Transverse colon (tissue), 4 donors: ENCODE data around the gene XPO6. TPM values are rescaled to one million over a fixed set of nuclear protein-coding genes. Genes with fewer than 3 reads are reported as not detected.

Experiments used
- DNase-seq: peaks from one replicate; pipeline ENCODE4 v3.0.0-alpha.2; 2019
- H3K27ac ChIP-seq, 4 donors: fragments of 200-600 bp; sonication (generic); 2 replicates each; pipeline ENCODE4 v1.5.1; 2016 to 2018; ENCODE audit warnings: inconsistent platforms in 4 of 4
- H3K27me3 ChIP-seq: fragments of 200-600 bp; sonication (generic); 2 replicates; pipeline ENCODE4 v1.5.1; 2017; ENCODE audit warnings: inconsistent platforms
- H3K36me3 ChIP-seq, 4 donors: fragments of 200-600 bp; sonication (generic); 2 replicates each; pipeline ENCODE4 v1.5.1; 2017 to 2019; ENCODE audit warnings: inconsistent platforms in 4 of 4
- H3K4me1 ChIP-seq, 4 donors: fragments of 200-600 bp; sonication (generic); 2 replicates each; pipeline ENCODE4 v1.5.1; 2017 to 2020; ENCODE audit warnings: inconsistent platforms in 4 of 4
- H3K4me3 ChIP-seq, 4 donors: fragments of 200-600 bp; sonication (generic); 1 replicate in 1 of 4; 2 replicates in 3 of 4; pipeline versions ENCODE4 v1.5.1 to v1.6.1; 2017 to 2019; ENCODE audit warnings: inconsistent platforms in 4 of 4
- H3K9me3 ChIP-seq, 2 donors: fragments of 200-600 bp; sonication (generic); 2 replicates each; pipeline ENCODE4 v1.5.1; 2017 to 2019; ENCODE audit warnings: inconsistent platforms in 2 of 2
- EP300 ChIP-seq: sonication (generic); formaldehyde crosslinking; IDR thresholded peaks from one replicate; pipeline ENCODE4 v1.6.1; 2017; ENCODE audit warnings: antibody characterized with exemption, low read depth
- POLR2A ChIP-seq: fragments of 450-650 bp; IDR thresholded peaks from one replicate; pipeline ENCODE4 v1.6.1; 2016; ENCODE audit warnings: antibody characterized with exemption, mild to moderate bottlenecking, moderate library complexity
- POLR2AphosphoS5 ChIP-seq, 3 donors: sonication (generic); formaldehyde crosslinking; IDR thresholded peaks; one replicate each; pipeline ENCODE4 v1.6.1; 2016; ENCODE audit warnings: antibody characterized with exemption in 3 of 3
- WGBS, 2 donors: methylation state at CpG; one replicate each; pipeline ENCODE4 v1.1.5; 2018; ENCODE audit warnings: low coverage in 1 of 2; 5-methylcytosine and 5-hydroxymethylcytosine counted together
- in situ Hi-C, 4 donors: fragments of 200-750 bp; cut with MboI; loops; one replicate each; pipeline versions ENCODE4 v1.15.0 to v1.15.1; 2017; ENCODE audit warnings: low sequenced_read_pairs in 3 of 4, low pct_ligation_motif_present in 1 of 4, low pct_unique_long_range_greater_than_20kb in 1 of 4
- intact Hi-C: fragments of 100-400 bp; cut with DNase I; formaldehyde crosslinking; loops from one replicate; pipeline ENCODE4 v1.15.1; 2023; ENCODE audit warnings: low total_unique reads
- total RNA-seq, 4 donors: library from RNA; depleted of rRNA; stranded (reverse); fragments of >200 nt; gene quantifications; one replicate each; pipeline ENCODE4 v1.1.0, GENCODE V29; 2016
- TF ChIP-seq, protein P1 (sequence below), 5 experiments: fragments of 200-600 bp in 3 of 5; fragments of 450-650 bp in 2 of 5; sonication (generic) in 3 of 5; IDR thresholded peaks; 1 replicate in 2 of 5; 2 replicates in 3 of 5; pipeline ENCODE4 v1.5.1; 2016 to 2017; ENCODE audit warnings: antibody characterized with exemption in 5 of 5, inconsistent platforms in 3 of 5, mild to moderate bottlenecking in 2 of 5, moderate library complexity in 1 of 5

XPO6 gene
- total RNA-seq, 4 donors from 2014 or later: 140 to 254 (median 204) TPM

DNA sequence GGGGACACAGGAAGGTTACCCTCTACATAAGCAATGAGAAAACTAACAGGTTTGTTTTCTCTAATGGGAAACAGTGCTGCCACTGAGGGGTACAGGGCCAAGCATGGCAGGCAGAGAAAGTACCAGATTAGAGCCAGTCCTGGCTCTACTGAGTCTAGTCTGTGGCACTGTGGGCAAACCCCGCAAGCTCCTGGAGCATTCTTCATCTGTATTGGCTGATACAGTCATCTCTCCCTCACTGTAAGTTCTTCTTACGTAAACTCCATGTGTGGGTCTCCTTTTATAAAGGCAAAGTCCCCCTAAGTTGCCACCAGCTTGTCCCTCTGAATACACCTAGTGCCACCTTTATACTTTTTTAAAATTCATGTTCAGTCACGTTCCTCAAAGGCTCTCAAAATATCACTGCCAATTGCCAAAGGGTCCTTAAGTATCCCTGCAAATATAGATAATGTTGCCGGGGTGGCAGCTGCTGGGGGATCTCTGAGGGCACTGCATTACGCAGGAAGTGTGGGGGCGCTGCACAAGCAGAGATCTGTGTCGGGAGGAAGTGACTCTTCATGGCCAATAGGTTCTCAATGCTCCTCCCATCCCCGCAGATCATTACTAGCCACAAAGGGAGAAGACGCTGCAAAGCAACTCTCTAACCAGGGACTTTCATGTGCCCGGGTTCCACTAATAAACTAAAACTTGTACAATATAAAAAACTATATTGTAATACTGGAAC lies 18.8 kb downstream of the XPO6 start:
- in situ Hi-C loops: no loop called here

DNA sequence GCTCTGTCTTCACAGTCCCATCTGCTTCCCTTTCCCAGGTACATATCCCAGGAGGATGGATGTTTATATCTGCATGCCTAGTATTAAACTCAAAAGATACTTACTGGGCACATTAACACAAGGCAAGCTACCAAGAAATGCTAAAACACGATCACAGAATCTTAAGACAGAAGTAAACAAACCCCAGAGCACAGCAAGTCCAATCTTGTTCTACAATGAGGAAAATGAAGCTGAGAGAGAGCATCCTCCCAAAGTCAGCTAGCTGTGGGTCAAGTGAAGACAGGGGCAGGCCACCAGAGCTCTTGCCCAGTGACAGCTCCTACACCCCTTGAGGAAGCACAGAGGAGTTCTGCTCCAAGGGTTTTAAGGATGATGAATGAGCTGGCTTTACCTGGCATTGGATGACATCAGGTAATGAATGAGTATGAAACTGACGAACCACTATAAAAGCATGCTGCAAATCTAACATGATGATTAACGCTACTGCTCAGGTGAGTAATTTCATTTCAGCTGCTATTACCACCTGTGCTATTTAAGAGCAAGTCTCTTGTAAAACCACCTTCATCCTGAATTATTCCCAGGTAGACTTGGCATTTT lies 20.3 kb downstream of the XPO6 start:
- Histone ChIP-seq H3K36me3 (no peaks in the 10 kb centered on the region), H3K4me1 (peaks cover 0 to 61% (median 15%) of the 10 kb centered on the region in 4 donors), H3K27ac (no peak overlapping the region), H3K27me3 (no peaks in the 10 kb centered on the region), H3K9me3 (no peaks in the 10 kb centered on the region), H3K4me3 (no peak overlapping the region)
- intact Hi-C loops (no loop called here), in situ Hi-C loops (no loop called here)
- WGBS, 2 donors: 57 to 61% methylated on average over 3 of the region's 3 CpGs
- no peak for DNase-seq
- TF ChIP-seq EP300: no peak
- TF ChIP-seq, protein P1, sequence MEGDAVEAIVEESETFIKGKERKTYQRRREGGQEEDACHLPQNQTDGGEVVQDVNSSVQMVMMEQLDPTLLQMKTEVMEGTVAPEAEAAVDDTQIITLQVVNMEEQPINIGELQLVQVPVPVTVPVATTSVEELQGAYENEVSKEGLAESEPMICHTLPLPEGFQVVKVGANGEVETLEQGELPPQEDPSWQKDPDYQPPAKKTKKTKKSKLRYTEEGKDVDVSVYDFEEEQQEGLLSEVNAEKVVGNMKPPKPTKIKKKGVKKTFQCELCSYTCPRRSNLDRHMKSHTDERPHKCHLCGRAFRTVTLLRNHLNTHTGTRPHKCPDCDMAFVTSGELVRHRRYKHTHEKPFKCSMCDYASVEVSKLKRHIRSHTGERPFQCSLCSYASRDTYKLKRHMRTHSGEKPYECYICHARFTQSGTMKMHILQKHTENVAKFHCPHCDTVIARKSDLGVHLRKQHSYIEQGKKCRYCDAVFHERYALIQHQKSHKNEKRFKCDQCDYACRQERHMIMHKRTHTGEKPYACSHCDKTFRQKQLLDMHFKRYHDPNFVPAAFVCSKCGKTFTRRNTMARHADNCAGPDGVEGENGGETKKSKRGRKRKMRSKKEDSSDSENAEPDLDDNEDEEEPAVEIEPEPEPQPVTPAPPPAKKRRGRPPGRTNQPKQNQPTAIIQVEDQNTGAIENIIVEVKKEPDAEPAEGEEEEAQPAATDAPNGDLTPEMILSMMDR (IDR thresholded peaks at IDR 0.05): no peak
- TF ChIP-seq POLR2AphosphoS5 (IDR thresholded peaks at IDR 0.05): no peak
- no peak for TF ChIP-seq POLR2A

More for the DNA sequence above, 18.8 kb downstream of the XPO6 start:
- Histone ChIP-seq H3K9me3 (no peaks in the 10 kb centered on the region), H3K27ac (peak overlapping the region; percentile 40 to 57 (median 48)), H3K27me3 (no peaks in the 10 kb centered on the region), H3K4me3 (no peak overlapping the region), H3K4me1 (peaks cover 0 to 46% (median 13%) of the 10 kb centered on the region in 4 donors), H3K36me3 (no peaks in the 10 kb centered on the region)
- TF ChIP-seq POLR2A (peak; percentile 43), POLR2AphosphoS5 (IDR thresholded peaks at IDR 0.05) (peak in 2 of 3 donors; percentile 46 to 55)
- TF ChIP-seq, protein P1 (IDR thresholded peaks at IDR 0.05): no peak
- DNase-seq: peak; percentile 65
- 73 to 78% methylated on average over 3 to 10 of the region's 10 CpGs for WGBS, 2 donors
- intact Hi-C loops: no loop called here

DNA sequence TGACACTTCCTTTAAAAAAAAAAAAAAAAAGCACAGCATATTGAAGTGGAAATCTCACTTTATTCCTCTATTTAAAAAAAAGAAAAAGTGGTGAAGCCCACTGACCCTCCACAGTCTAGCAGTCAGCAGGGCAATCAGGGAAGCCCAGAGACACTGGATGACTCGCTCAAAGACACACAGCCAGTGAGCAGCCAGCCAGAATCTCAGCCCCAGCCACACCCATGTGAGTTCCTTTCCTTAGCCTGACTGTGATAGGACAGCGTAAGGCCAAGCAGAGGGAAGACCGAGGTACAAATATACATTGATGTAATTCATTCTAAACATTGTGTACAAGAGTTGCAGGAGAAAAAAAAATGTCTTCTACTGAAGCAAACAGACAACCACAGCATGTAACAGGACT lies 22.5 kb downstream of the XPO6 start:
- no peak for DNase-seq
- WGBS, 2 donors: 78 to 87% methylated on average over 3 of the region's 3 CpGs
- intact Hi-C loops (no loop called here), in situ Hi-C loops (no loop called here)
- Histone ChIP-seq H3K27ac (peak overlapping the region in 1 of 4 donors; percentile 17), H3K27me3 (no peaks in the 10 kb centered on the region), H3K4me1 (peaks cover 0 to 65% (median 10%) of the 10 kb centered on the region in 4 donors), H3K9me3 (no peaks in the 10 kb centered on the region), H3K4me3 (no peak overlapping the region), H3K36me3 (no peaks in the 10 kb centered on the region)
- TF ChIP-seq, protein P1 (IDR thresholded peaks at IDR 0.05): no peak
- no peak for TF ChIP-seq POLR2A
- TF ChIP-seq EP300: no peak
- no peak for TF ChIP-seq POLR2AphosphoS5 (IDR thresholded peaks at IDR 0.05)

DNA sequence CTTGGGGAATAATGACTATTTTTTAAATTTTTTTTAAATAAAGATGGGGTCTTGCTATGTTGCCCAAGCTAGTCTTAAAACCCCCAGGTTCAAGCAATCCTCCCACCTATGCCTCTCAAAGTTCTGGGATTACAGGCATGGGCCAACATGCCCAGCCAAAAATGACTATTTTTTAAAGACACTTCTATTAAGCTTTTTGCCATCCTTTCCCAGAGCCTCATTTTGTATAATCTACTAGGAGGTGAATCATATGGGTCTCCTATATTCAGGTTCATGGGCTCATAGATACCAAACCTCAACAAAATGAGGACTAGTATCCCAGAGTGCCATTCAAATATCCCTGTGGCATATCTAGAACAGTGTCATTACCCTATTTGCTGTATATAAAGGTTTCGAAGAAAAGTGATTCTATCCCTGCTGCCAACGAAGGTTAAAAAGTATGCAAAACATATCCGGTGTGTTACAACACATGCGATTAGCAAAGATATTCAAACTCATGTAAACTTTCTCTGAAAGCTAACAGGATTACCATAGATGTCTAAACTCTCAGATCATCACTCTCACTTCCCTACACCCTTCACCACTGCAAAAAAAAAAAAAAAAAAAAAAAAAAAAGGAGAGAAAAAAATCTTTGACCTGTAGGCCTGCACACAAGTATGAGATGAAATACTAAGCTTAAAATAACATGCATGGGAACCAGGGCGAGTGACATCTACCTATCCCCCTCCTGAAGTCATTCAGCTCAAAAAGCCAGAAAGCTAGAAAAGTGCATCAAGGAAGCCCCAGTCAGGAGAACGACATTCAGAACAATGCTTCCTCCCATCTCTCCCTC lies 23.5 kb downstream of the XPO6 start:
- Histone ChIP-seq H3K27ac (peak overlapping the region; percentile 23 to 70 (median 36)), H3K27me3 (no peaks in the 10 kb centered on the region), H3K4me1 (peaks cover 0 to 65% (median 6%) of the 10 kb centered on the region in 4 donors), H3K9me3 (no peaks in the 10 kb centered on the region), H3K4me3 (no peak overlapping the region), H3K36me3 (no peaks in the 10 kb centered on the region)
- 64 to 67% methylated on average over 6 of the region's 6 CpGs for WGBS, 2 donors
- intact Hi-C loops (no loop called here), in situ Hi-C loops (no loop called here)
- TF ChIP-seq POLR2AphosphoS5 (IDR thresholded peaks at IDR 0.05) (no peak), POLR2A (no peak), EP300 (no peak)
- TF ChIP-seq, protein P1 (IDR thresholded peaks at IDR 0.05): no peak
- DNase-seq: no peak
